GM23338 (cell line): ENCODE results near the gene UGT1A1. TPM values are rescaled to one million over a fixed set of nuclear protein-coding genes. Genes with fewer than 3 reads are reported as not detected.

ENCODE experiments used
- ATAC-seq: fragments of 200-7000 bp; cut with Tn5 transposase; 3 replicates; pipeline ENCODE4 v1.9.1; 2020
- DNase-seq: peaks from one replicate; pipeline ENCODE4 v3.0.0-alpha.2; 2015; ENCODE audit warnings: low spot score
- H2AFZ ChIP-seq: fragments of 200-600 bp; sonication (generic); 2 replicates; pipeline ENCODE4 v1.8.0; 2016; ENCODE audit warnings: antibody characterized with exemption, mild to moderate bottlenecking, moderate library complexity
- H3F3A ChIP-seq: fragments of 200-600 bp; sonication (generic); replicated peaks from 2 replicates; pipeline ENCODE4 v1.8.0; 2017; ENCODE audit warnings: antibody characterized with exemption, mixed run types, low read depth
- H3K27ac ChIP-seq: fragments of 200-600 bp; sonication (generic); 2 replicates; pipeline ENCODE4 v1.6.1; 2016; ENCODE audit warnings: low read depth
- H3K27me3 ChIP-seq: fragments of 200-600 bp; sonication (generic); 2 replicates; pipeline ENCODE4 v1.8.0; 2016; ENCODE audit warnings: mild to moderate bottlenecking, mixed run types, moderate library complexity; ENCODE audit not compliant: insufficient read depth
- H3K36me3 ChIP-seq: fragments of 200-600 bp; sonication (generic); 2 replicates; pipeline ENCODE4 v1.8.0; 2016; ENCODE audit warnings: mild to moderate bottlenecking; ENCODE audit not compliant: insufficient read depth
- H3K4me1 ChIP-seq: fragments of 200-600 bp; sonication (generic); 2 replicates; pipeline ENCODE4 v1.8.0; 2016; ENCODE audit warnings: mild to moderate bottlenecking, moderate library complexity; ENCODE audit not compliant: insufficient read depth
- H3K4me2 ChIP-seq: fragments of 200-600 bp; sonication (generic); 2 replicates; pipeline ENCODE4 v1.7.1; 2017; ENCODE audit warnings: mixed run types
- H3K4me3 ChIP-seq: fragments of 200-600 bp; sonication (generic); 2 replicates; pipeline ENCODE4 v1.6.1; 2016; ENCODE audit warnings: mixed run types
- H3K79me2 ChIP-seq: fragments of 200-600 bp; sonication (generic); replicated peaks from 2 replicates; pipeline ENCODE4 v1.8.0; 2017; ENCODE audit warnings: mild to moderate bottlenecking; ENCODE audit not compliant: insufficient read depth
- H3K9me2 ChIP-seq: fragments of 200-600 bp; sonication (generic); 2 replicates; pipeline ENCODE4 v1.8.0; 2017; ENCODE audit not compliant: insufficient read depth
- H4K20me1 ChIP-seq: fragments of 200-600 bp; sonication (generic); replicated peaks from 2 replicates; pipeline ENCODE4 v1.8.0; 2017; ENCODE audit warnings: mild to moderate bottlenecking; ENCODE audit not compliant: insufficient read depth
- H3K27ac Mint-ChIP-seq: 2 replicates; pipeline ENCODE4 v1.8.0; 2020; ENCODE audit warnings: inconsistent platforms, mild to moderate bottlenecking, moderate library complexity, mixed read lengths
- H3K27me3 Mint-ChIP-seq: 3 replicates; pipeline ENCODE4 v1.8.0; 2022; ENCODE audit warnings: low read depth, mild to moderate bottlenecking, moderate library complexity, mixed read lengths, inconsistent platforms; ENCODE audit not compliant: insufficient read depth, poor library complexity
- H3K36me3 Mint-ChIP-seq: 3 replicates; pipeline ENCODE4 v1.8.0; 2021; ENCODE audit warnings: low read depth, mild to moderate bottlenecking, inconsistent platforms, moderate library complexity, mixed read lengths
- H3K4me1 Mint-ChIP-seq: 3 replicates; pipeline ENCODE4 v1.8.0; 2020; ENCODE audit warnings: mild to moderate bottlenecking, inconsistent platforms, mixed read lengths
- H3K4me3 Mint-ChIP-seq: 3 replicates; pipeline ENCODE4 v1.8.0; 2021; ENCODE audit warnings: moderate library complexity, mild to moderate bottlenecking, inconsistent platforms, mixed read lengths
- H3K9me3 Mint-ChIP-seq: 3 replicates; pipeline ENCODE4 v1.8.0; 2020; ENCODE audit warnings: moderate library complexity, mild to moderate bottlenecking, inconsistent platforms, mixed read lengths
- CREB1 ChIP-seq: fragments of 250-450 bp; sonication (Bioruptor Pico); IDR thresholded peaks from 2 replicates; pipeline ENCODE4 v1.5.0; 2020; ENCODE audit warnings: low read depth, mild to moderate bottlenecking, moderate library complexity
- CTCF ChIP-seq, 2 experiments: fragments of 200-600 bp in 1 of 2; sonication (generic) in 1 of 2; conservative IDR thresholded peaks; 2 replicates each; pipeline versions ENCODE4 v1.5.1 to v1.6.1; 2016 to 2017; ENCODE audit warnings: antibody characterized with exemption in 2 of 2, low read depth in 2 of 2, mild to moderate bottlenecking in 2 of 2, moderate library complexity in 1 of 2
- ETS1 ChIP-seq: IDR thresholded peaks from 2 replicates; pipeline ENCODE4 v1.6.1; 2016; ENCODE audit warnings: antibody characterized with exemption
- EZH2 ChIP-seq: fragments of 200-600 bp; sonication (generic); IDR thresholded peaks from one replicate; pipeline ENCODE4 v1.8.0; 2017; ENCODE audit warnings: antibody characterized with exemption, mild to moderate bottlenecking, low read depth; ENCODE audit not compliant: unreplicated experiment
- EZH2phosphoT487 ChIP-seq: fragments of 200-600 bp; sonication (generic); IDR thresholded peaks from one replicate; pipeline ENCODE4 v1.8.1; 2018; ENCODE audit warnings: antibody characterized with exemption; ENCODE audit not compliant: unreplicated experiment
- JUNB ChIP-seq: IDR thresholded peaks from one replicate; pipeline ENCODE4 v1.6.1; 2016; ENCODE audit warnings: antibody characterized with exemption; ENCODE audit not compliant: unreplicated experiment
- NANOG ChIP-seq: IDR thresholded peaks from 2 replicates; pipeline ENCODE4 v1.6.1; 2016; ENCODE audit warnings: antibody characterized with exemption, borderline replicate concordance
- POLR2AphosphoS5 ChIP-seq: IDR thresholded peaks from 2 replicates; pipeline ENCODE4 v1.6.1; 2016; ENCODE audit warnings: antibody characterized with exemption, low read depth
- REST ChIP-seq: IDR thresholded peaks from one replicate; pipeline ENCODE4 v1.6.1; 2018; ENCODE audit warnings: antibody characterized with exemption; ENCODE audit not compliant: unreplicated experiment
- ZNF114 ChIP-seq: fragments of 250-450 bp; sonication (Bioruptor Pico); IDR thresholded peaks from 2 replicates; pipeline ENCODE4 v1.5.0; 2020; ENCODE audit warnings: mild to moderate bottlenecking, moderate library complexity
- ZNF331 ChIP-seq: fragments of 250-450 bp; sonication (Bioruptor Pico); IDR thresholded peaks from 2 replicates; pipeline ENCODE4 v1.5.0; 2020; ENCODE audit warnings: low read depth, mild to moderate bottlenecking, moderate library complexity
- polyA plus RNA-seq: library from polyadenylated mRNA; unstranded; fragments of >200 nt; fragmentation: Nextera tagmentation; extraction: Ambion mirVana; gene quantifications from 2 replicates; pipeline ENCODE4 v1.2.1, GENCODE V29; 2016
- total RNA-seq: library from RNA; depleted of rRNA; stranded (reverse); fragments of >200 nt; shearing (Covaris generic); gene quantifications from 2 replicates; pipeline ENCODE4 v1.2.3, GENCODE V29; 2014

Gene UGT1A1
- total and polyA plus RNA-seq, 2 experiments from 2014 or later: not detected

GRCh38 chr2:233796254-233796653, 36.2 kb downstream of the UGT1A1 start:
- H3K27me3 ChIP-seq: no peaks in the 10 kb centered on the region
- no peak for DNase-seq
- H3K4me3 ChIP-seq: no peak overlapping the region
- H3K27ac ChIP-seq: no peak overlapping the region
- Mint-ChIP-seq H3K4me1 (no peaks in the 10 kb centered on the region; the same call in 2 of the 3 replicates), H3K9me3 (peaks cover 16% of the 10 kb centered on the region), H3K27ac (no peak overlapping the region), H3K36me3 (no peaks in the 10 kb centered on the region; the same call in 1 of the 3 replicates), H3K4me3 (no peak overlapping the region), H3K27me3 (peaks cover 8% of the 10 kb centered on the region)
- H3K79me2 ChIP-seq: no peaks in the 10 kb centered on the region
- H3K9me2 ChIP-seq: no peaks in the 10 kb centered on the region
- H3F3A ChIP-seq: no peaks in the 10 kb centered on the region
- no peaks in the 10 kb centered on the region for H3K4me1 ChIP-seq
- ATAC-seq: no peak
- H4K20me1 ChIP-seq: no peaks in the 10 kb centered on the region
- H2AFZ ChIP-seq: no peak overlapping the region
- TF ChIP-seq POLR2AphosphoS5: no peak
- TF ChIP-seq ZNF114 (CRISPR knock-in tag): no peak
- no peak overlapping the region for H3K4me2 ChIP-seq
- H3K36me3 ChIP-seq: no peaks in the 10 kb centered on the region

GRCh38 chr2:233798335-233799086, 38.4 kb downstream of the UGT1A1 start:
- Mint-ChIP-seq H3K27ac (no peak overlapping the region), H3K9me3 (peaks cover 21% of the 10 kb centered on the region)

GRCh38 chr2:233799087-233799665, 39.1 kb downstream of the UGT1A1 start:
- H3K4me1 ChIP-seq: no peaks in the 10 kb centered on the region
- H3K4me3 ChIP-seq: no peak overlapping the region
- no peaks in the 10 kb centered on the region for H3K79me2 ChIP-seq
- H3K27ac Mint-ChIP-seq: no peak overlapping the region
- no peaks in the 10 kb centered on the region for H3K4me1 Mint-ChIP-seq
- H3K27me3 Mint-ChIP-seq: peaks cover 3% of the 10 kb centered on the region
- no peaks in the 10 kb centered on the region for H4K20me1 ChIP-seq
- no peak for DNase-seq
- H3K27ac ChIP-seq: no peak overlapping the region
- H3K9me3 Mint-ChIP-seq: peaks cover 21% of the 10 kb centered on the region
- H3K9me2 ChIP-seq: no peaks in the 10 kb centered on the region
- no peak overlapping the region for H3K4me2 ChIP-seq
- no peaks in the 10 kb centered on the region for H3K27me3 ChIP-seq
- no peaks in the 10 kb centered on the region for H3K36me3 ChIP-seq
- H3K36me3 Mint-ChIP-seq: no peaks in the 10 kb centered on the region; the same call in 2 of the 3 replicates
- no peak overlapping the region for H2AFZ ChIP-seq
- no peak for ATAC-seq
- H3F3A ChIP-seq: no peaks in the 10 kb centered on the region
- H3K4me3 Mint-ChIP-seq: no peak overlapping the region
- TF ChIP-seq CREB1 (CRISPR knock-in tag) (no peak), ZNF331 (CRISPR knock-in tag) (no peak), POLR2AphosphoS5 (no peak), EZH2 (no peak), REST (no peak), CTCF (conservative IDR thresholded peaks at IDR 0.05; ENCODE audit: low read depth in 2 of 2) (no peak), NANOG (no peak), ZNF114 (CRISPR knock-in tag) (no peak), JUNB (no peak), EZH2phosphoT487 (no peak), ETS1 (no peak)

More at GRCh38 chr2:233798335-233799086, 38.4 kb downstream of the UGT1A1 start:
- Mint-ChIP-seq H3K36me3 (no peaks in the 10 kb centered on the region; the same call in 2 of the 3 replicates), H3K27me3 (peaks cover 3% of the 10 kb centered on the region), H3K4me3 (no peak overlapping the region), H3K4me1 (no peaks in the 10 kb centered on the region)
- DNase-seq (no peak), ATAC-seq (no peak)
- Histone ChIP-seq H3K4me3 (no peak overlapping the region), H3K36me3 (no peaks in the 10 kb centered on the region), H3K27me3 (no peaks in the 10 kb centered on the region), H3K79me2 (no peaks in the 10 kb centered on the region), H2AFZ (no peak overlapping the region), H3K27ac (no peak overlapping the region), H3K9me2 (no peaks in the 10 kb centered on the region), H3F3A (no peaks in the 10 kb centered on the region), H3K4me2 (no peak overlapping the region), H3K4me1 (no peaks in the 10 kb centered on the region), H4K20me1 (no peaks in the 10 kb centered on the region)
- TF ChIP-seq EZH2 (no peak), ZNF331 (CRISPR knock-in tag) (no peak)
